CD4-positive, alpha-beta T cell (primary cell): ENCODE results near the gene ASTN2. TPM values are rescaled to one million over a fixed set of nuclear protein-coding genes. Genes with fewer than 3 reads are reported as not detected.

Source experiments
- ATAC-seq: fragments of 200-7000 bp; cut with Tn5 transposase; one replicate; pipeline ENCODE4 v1.10.0; 2022; ENCODE audit warnings: mild to moderate bottlenecking; ENCODE audit not compliant: poor library complexity
- CTCF ChIA-PET: fragments of 350-600 bp; sonication (Branson Sonifier 250); formaldehyde crosslinking; loops from one replicate; lab custom pipeline; 2021; ENCODE audit warnings: antibody characterized with exemption, inconsistent platforms; lab: Charles Lee
- POLR2A ChIA-PET: fragments of 350-600 bp; sonication (Branson Sonifier 250); formaldehyde crosslinking; loops from one replicate; lab custom pipeline; 2021; ENCODE audit warnings: antibody characterized with exemption, inconsistent platforms; lab: Charles Lee
- DNase-seq, 14 experiments: peaks; one replicate each; pipeline ENCODE4 v3.0.0-alpha.2; 2013 to 2020; ENCODE audit warnings: mixed read lengths in 2 of 14
- H3K27ac ChIP-seq, 2 donors: one replicate each; pipeline versions ENCODE4 v1.5.1 to v1.7.0; 2013; ENCODE audit warnings: low read length in 2 of 2, low read depth in 1 of 2, mild to moderate bottlenecking in 1 of 2
- H3K27me3 ChIP-seq, 2 experiments: 1 replicate in 1 of 2; 2 replicates in 1 of 2; pipeline versions ENCODE4 v1.6.1 to v1.7.0; 2013; ENCODE audit warnings: low read length in 2 of 2, control low read depth in 1 of 2, mild to moderate bottlenecking in 1 of 2, moderate library complexity in 1 of 2; ENCODE audit not compliant: insufficient read depth in 2 of 2, control insufficient read depth in 1 of 2
- H3K36me3 ChIP-seq: one replicate; pipeline ENCODE4 v1.6.1; 2013; ENCODE audit warnings: low read length, control low read depth; ENCODE audit not compliant: insufficient read depth
- H3K4me1 ChIP-seq: one replicate; pipeline ENCODE4 v1.6.1; 2013; ENCODE audit warnings: low read length, control low read depth; ENCODE audit not compliant: insufficient read depth
- H3K4me3 ChIP-seq: one replicate; pipeline ENCODE4 v1.5.1; 2013; ENCODE audit warnings: mild to moderate bottlenecking, low read length, moderate library complexity
- H3K9me3 ChIP-seq, 2 experiments: 1 replicate in 1 of 2; 2 replicates in 1 of 2; pipeline versions ENCODE4 v1.6.1 to v1.7.0; 2013; ENCODE audit warnings: low read length in 2 of 2, mild to moderate bottlenecking in 2 of 2, control low read depth in 1 of 2, moderate library complexity in 1 of 2; ENCODE audit not compliant: control insufficient read depth in 1 of 2, insufficient read depth in 1 of 2
- H3K27ac Mint-ChIP-seq: one replicate; pipeline ENCODE4 v1.8.0; 2020; ENCODE audit warnings: mixed read lengths
- H3K27me3 Mint-ChIP-seq: one replicate; pipeline ENCODE4 v1.8.0; 2021; ENCODE audit warnings: mixed read lengths
- H3K36me3 Mint-ChIP-seq: one replicate; pipeline ENCODE4 v1.8.0; 2021; ENCODE audit warnings: low read depth, mixed read lengths
- H3K4me1 Mint-ChIP-seq: one replicate; pipeline ENCODE4 v1.8.0; 2021; ENCODE audit warnings: low read depth, mixed read lengths
- H3K4me3 Mint-ChIP-seq: one replicate; pipeline ENCODE4 v1.8.0; 2020; ENCODE audit warnings: mild to moderate bottlenecking, mixed read lengths
- H3K9me3 Mint-ChIP-seq: one replicate; pipeline ENCODE4 v1.8.0; 2020; ENCODE audit warnings: mixed read lengths
- CTCF ChIP-seq: fragments of 200-600 bp; IDR thresholded peaks from one replicate; pipeline ENCODE4 v1.8.0; 2022; ENCODE audit warnings: antibody characterized with exemption, mild to moderate bottlenecking
- intact Hi-C, 2 experiments: fragments of 100-400 bp; cut with DNase I in 1 of 2; cut with micrococcal nuclease in 1 of 2; formaldehyde crosslinking; loops; one replicate each; pipeline versions ENCODE4 v1.15.1 to v1.9.0; 2023 to 2025; cut with DNase I, micrococcal nuclease
- total RNA-seq, 174 experiments: library from RNA in 2 of 174; stranded (reverse) in 2 of 174; gene quantifications; one replicate each; pipeline ENCODE4 v1.2.3 and lab custom pipeline; 2021 to 2026

ASTN2 gene
- total RNA-seq, 2 experiments from 2014 or later: 2.3 to 2.4 TPM

GRCh38 chr9:117074784-117075520 lies 339.9 kb downstream of the ASTN2 start:
- POLR2A ChIA-PET: no interaction called here
- Mint-ChIP-seq H3K4me3 (no peak overlapping the region), H3K27ac (no peak overlapping the region), H3K27me3 (peaks cover 6% of the 10 kb centered on the region), H3K9me3 (peaks cover 4% of the 10 kb centered on the region), H3K4me1 (no peaks in the 10 kb centered on the region), H3K36me3 (no peaks in the 10 kb centered on the region)
- no peak overlapping the region for H3K27ac ChIP-seq
- TF ChIP-seq CTCF: no peak
- CTCF ChIA-PET: no interaction called here
- H3K9me3 ChIP-seq: peaks cover 0 to 13% of the 10 kb centered on the region in 2 experiments
- no peak overlapping the region for H3K4me3 ChIP-seq
- no peak for ATAC-seq
- intact Hi-C loops: no loop called here
- no peaks in the 10 kb centered on the region for H3K36me3 ChIP-seq
- no peak for DNase-seq
- H3K4me1 ChIP-seq: no peaks in the 10 kb centered on the region
- no peaks in the 10 kb centered on the region for H3K27me3 ChIP-seq

- no peaks in the 10 kb centered on the region for H3K36me3 ChIP-seq
- no peak for DNase-seq
- no peak overlapping the region for H3K4me3 ChIP-seq
- H3K9me3 ChIP-seq: peaks cover 0 to 13% of the 10 kb centered on the region in 2 experiments
- no peaks in the 10 kb centered on the region for H3K4me1 Mint-ChIP-seq
- POLR2A ChIA-PET: no interaction called here
- H3K27ac Mint-ChIP-seq: no peak overlapping the region
- CTCF ChIA-PET: no interaction called here
- H3K4me3 Mint-ChIP-seq: no peak overlapping the region
- no peak overlapping the region for H3K27ac ChIP-seq
- H3K27me3 Mint-ChIP-seq: peaks cover 6% of the 10 kb centered on the region
- no peak for TF ChIP-seq CTCF
- no peak for ATAC-seq
- intact Hi-C loops: no loop called here
- H3K9me3 Mint-ChIP-seq: peaks cover 4% of the 10 kb centered on the region
- no peaks in the 10 kb centered on the region for H3K27me3 ChIP-seq
- H3K4me1 ChIP-seq: no peaks in the 10 kb centered on the region
- H3K36me3 Mint-ChIP-seq: no peaks in the 10 kb centered on the region
Observed at GRCh38 chr9:117074342-117074662, 340.6 kb downstream of the ASTN2 start.

GRCh38 chr9:117073539-117074341 lies 341.1 kb downstream of the ASTN2 start:
- Histone ChIP-seq H3K4me1 (no peaks in the 10 kb centered on the region), H3K27me3 (no peaks in the 10 kb centered on the region), H3K9me3 (peaks cover 0 to 9% of the 10 kb centered on the region in 2 experiments), H3K4me3 (no peak overlapping the region), H3K27ac (no peak overlapping the region), H3K36me3 (no peaks in the 10 kb centered on the region)
- H3K4me3 Mint-ChIP-seq: no peak overlapping the region
- H3K27ac Mint-ChIP-seq: no peak overlapping the region
- ATAC-seq (no peak), DNase-seq (no peak)
- TF ChIP-seq CTCF: no peak
- peaks cover 4% of the 10 kb centered on the region for H3K9me3 Mint-ChIP-seq
- ChIA-PET POLR2A (no interaction called here), CTCF (no interaction called here)
- no peaks in the 10 kb centered on the region for H3K36me3 Mint-ChIP-seq
- H3K4me1 Mint-ChIP-seq: no peaks in the 10 kb centered on the region
- intact Hi-C loops: no loop called here
- H3K27me3 Mint-ChIP-seq: peaks cover 6% of the 10 kb centered on the region
